ENCODE data around the gene RFNG. TPM values are rescaled to one million over a fixed set of nuclear protein-coding genes. Genes with fewer than 3 reads are reported as not detected.

Gene RFNG
- total RNA-seq, 8 experiments from 2014 or later: 19.3 to 38.6 (median 28.5) TPM

DNA sequence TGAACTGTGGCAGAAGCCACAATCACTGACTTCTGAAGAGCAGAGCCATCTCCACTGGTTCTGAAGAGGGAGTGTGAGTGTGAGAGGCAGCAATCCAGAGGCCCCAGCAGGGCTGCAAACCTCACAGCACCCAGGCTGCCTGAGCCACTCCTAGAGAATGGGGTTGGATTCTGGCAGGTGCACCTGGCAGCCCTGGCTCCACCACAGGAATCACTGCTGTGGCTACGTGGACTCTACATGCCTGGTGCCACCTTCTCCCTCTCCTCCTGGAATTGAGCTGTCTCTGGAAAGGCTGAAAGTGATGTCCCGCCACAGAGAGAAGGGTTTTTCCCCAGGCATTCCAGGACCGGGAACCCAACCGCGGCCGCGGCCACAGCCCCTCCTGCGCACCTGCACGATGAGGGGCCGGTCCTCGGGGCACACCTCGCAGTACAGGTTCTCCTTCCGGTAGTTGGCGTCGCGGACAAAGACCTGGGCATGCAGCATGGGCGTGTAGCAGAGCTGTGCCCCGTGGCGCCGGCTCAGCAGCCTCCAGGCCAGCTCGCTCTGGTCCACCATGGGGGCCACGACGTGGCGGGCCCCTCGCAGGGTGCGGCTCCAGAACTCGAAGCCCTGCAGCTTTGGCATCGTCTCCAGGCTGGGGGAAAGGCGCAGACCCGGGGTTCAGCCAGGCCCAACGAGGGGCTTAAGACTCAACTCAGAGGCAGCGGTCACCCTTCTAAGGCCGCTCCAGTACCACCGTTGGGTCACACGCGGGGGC lies 13.0 kb upstream of the RFNG start:
- Histone ChIP-seq H3K4me3 (peak overlapping the region; percentile 82 to 100 (median 88)), H3K4me1 (replicated peaks in 1 of 2) (peaks cover 12 to 13% of the 10 kb centered on the region in 2 donors), H3K27ac (peak overlapping the region in 1 of 2 donors; percentile 89)
- WGBS, 10 experiments: 20 to 80% (median 71%) methylated on average over 1 to 13 of the region's 36 CpGs; no CpG with 5 or more reads in 6 of the 10 experiments
- peak in 4 of 8 experiments; percentile 2 to 10 (median 5) for ATAC-seq (replicated peaks in 6 of 8)
- in situ Hi-C loops (cut with MboI; ENCODE audit: low pct_unique_long_range_greater_than_20kb in 2 of 9, low sequenced_read_pairs in 9 of 9, unreplicated experiment in 9 of 9): no loop called here

DNA sequence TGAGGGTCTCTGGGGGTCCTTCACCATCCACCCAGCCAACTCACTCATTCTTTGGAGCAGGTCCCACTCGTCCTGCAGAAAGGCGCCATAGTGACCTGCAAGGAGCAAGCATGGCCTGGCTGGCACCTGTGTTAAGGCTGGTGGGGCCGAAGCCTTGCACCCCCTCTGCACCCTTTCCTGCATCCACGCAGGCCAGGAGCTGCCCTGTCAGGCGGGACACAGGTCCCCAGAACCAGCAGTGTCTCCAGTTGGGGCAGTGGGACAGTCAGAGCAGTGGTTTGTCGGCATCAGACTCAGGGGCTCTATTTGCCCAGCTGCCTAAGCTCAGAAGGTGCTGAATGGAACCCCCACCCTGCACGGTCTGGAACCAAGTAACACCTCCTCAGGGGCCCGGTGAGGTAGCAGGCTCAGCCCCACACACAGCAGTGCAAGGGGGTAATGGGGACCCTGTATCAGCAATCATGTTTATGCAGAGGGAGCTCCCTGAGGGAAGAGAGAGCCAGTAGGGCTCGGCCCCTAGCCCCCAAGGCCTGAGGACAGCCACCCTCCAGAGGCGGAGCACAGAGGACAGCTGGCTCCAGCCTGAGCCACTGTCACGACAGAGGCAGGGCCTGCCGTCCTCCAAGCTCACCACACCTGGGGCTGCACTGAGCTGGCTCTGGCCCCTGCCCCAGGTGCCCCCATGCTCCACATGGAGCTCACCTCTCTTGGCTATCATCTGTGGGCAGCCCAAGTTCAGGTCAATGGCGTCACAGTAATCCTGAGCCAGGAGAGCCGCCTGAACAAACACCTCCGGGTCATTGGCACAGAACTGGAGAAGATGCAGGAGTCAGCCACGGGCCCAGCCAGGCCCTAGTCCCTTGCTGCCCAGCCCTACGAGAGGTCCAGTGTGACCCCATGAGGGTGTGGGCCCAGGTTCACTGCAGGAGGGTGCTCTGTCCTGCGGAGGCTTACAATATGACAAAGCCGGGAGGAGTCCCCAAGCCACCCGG lies 12.1 kb upstream of the RFNG start:
- no peak for ATAC-seq (replicated peaks in 6 of 8)
- H3K4me3 ChIP-seq: no peak overlapping the region

DNA sequence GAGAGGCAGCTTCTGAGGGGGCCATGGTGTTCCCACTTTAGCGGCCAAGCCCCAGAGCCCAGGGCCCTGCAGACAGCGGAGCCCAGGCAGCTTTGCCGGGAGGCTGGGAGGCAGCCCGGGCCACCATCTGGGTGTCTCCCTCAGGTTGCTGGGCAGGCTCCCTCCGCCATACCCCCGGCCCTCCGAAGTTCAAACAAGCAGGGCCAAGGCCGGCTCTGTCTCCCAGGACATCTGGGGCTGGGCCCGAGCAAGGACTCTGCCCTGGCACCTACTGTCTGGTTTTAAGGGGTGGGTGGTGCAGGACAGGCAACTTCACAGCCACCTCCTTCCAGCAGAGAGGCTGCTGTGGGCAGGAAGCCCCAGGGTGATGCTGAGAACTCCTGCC lies 11.4 kb upstream of the RFNG start:
- no peak overlapping the region for H3K4me3 ChIP-seq
- H3K27ac ChIP-seq: no peak overlapping the region
- WGBS, 10 experiments: 96% methylated on average over 5 of the region's 9 CpGs; no CpG with 5 or more reads in 9 of the 10 experiments
- H3K4me1 ChIP-seq (replicated peaks in 1 of 2): peaks cover 12 to 13% of the 10 kb centered on the region in 2 donors
- ATAC-seq (replicated peaks in 6 of 8): no peak
- in situ Hi-C loops (cut with MboI; ENCODE audit: low pct_unique_long_range_greater_than_20kb in 2 of 9, low sequenced_read_pairs in 9 of 9, unreplicated experiment in 9 of 9): no loop called here

More for the DNA sequence above, 12.1 kb upstream of the RFNG start:
- peaks cover 12 to 13% of the 10 kb centered on the region in 2 donors for H3K4me1 ChIP-seq (replicated peaks in 1 of 2)
- WGBS, 10 experiments: 60 to 100% (median 86%) methylated on average over 1 to 7 of the region's 20 CpGs; no CpG with 5 or more reads in 5 of the 10 experiments
- H3K27ac ChIP-seq: no peak overlapping the region
- in situ Hi-C loops (cut with MboI; ENCODE audit: low pct_unique_long_range_greater_than_20kb in 2 of 9, low sequenced_read_pairs in 9 of 9, unreplicated experiment in 9 of 9): no loop called here

DNA sequence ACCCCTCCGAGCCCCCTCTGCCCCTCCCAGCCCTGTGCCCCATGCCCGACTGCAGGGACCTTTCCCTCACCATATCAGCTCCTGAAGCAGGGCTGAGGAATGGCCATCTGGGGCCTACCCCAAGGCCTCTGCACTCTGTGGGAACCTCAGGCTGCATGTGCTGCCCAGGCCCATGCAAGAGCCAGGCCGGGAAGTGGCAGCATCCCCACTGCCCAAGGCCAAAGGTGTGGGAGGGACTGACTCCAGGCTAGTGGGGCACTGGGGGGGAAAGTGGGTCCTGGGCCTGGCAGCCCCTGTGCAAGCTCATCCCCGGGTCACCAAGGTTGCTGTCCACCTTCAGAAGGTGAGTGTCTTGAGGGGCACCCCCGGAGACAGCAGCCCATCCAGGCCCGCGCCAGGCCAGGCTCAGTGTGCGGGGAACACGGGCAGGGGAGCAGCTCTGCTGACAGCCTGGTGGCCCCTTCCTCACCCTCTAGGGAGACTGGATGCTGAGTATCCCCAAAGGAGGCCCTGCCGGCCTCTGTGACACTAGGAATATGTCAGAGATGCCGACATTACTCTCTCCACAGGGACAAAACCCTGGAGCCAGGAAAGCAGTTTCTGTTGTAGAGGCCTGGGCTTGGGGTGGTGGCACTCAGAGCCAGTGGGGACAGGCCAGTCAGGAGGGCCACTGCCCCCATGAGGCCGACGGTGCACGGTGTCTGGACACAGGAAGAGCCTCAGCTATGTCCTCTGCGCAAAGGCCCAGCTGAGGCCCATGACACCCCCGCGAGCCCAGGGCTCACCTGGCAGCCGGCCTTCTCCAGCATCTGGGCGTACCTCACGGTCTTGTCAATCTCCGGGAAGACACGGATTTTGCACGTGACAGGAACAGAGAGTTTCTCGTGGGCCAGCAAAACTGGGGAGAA lies 10.7 kb upstream of the RFNG start:
- ATAC-seq (replicated peaks in 6 of 8): no peak
- WGBS, 10 experiments: 67 to 100% (median 82%) methylated on average over 1 to 10 of the region's 24 CpGs; no CpG with 5 or more reads in 6 of the 10 experiments
- Histone ChIP-seq H3K4me3 (no peak overlapping the region), H3K27ac (no peak overlapping the region), H3K4me1 (replicated peaks in 1 of 2) (peaks cover 12 to 13% of the 10 kb centered on the region in 2 donors)
- in situ Hi-C loops (cut with MboI; ENCODE audit: low pct_unique_long_range_greater_than_20kb in 2 of 9, low sequenced_read_pairs in 9 of 9, unreplicated experiment in 9 of 9): no loop called here

DNA sequence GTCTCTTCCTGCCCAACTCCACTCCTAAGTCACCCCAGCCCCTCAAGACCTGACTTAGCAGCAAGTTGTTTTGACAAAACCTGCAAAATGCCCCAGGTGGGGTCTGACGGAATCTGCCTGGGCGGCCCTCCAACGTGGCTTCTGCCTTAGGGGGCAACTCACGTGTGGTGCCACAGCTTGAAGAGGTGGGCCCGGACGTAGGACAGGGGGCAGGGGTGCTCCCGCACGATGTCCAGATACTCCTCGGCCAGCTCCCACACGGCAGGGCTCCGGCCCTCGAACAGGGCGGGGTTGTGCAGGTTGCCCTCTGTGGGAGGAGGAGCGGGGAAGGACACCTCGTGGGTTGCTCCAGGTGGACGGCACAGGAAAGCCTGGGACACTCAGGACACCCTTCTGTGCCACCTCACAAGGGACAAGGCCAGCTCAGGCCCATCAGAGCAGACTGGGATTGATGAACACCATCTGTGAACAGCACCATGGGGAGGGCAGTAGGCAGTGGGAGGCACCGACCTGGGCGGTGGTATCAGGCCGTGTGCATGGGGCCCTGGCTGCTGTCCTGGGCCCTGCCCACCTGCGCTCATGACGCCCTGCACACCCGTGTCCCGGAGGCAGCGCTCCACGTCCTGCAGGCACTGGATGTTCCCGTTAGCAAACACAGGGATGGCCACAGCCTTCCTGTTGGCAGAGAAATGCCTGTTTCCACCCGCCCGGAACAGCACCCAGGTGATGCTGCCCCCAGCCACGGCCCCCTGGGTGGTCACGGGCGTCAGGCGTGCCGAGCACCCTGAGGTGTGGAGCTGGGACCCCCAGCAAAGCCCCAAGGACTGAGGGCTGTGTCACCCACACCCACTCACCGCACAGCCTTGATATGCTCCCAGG lies 9.7 kb upstream of the RFNG start:
- no peak overlapping the region for H3K4me3 ChIP-seq
- no peak for ATAC-seq (replicated peaks in 6 of 8)
- H3K27ac ChIP-seq: no peak overlapping the region
- peaks cover 11% of the 10 kb centered on the region in 2 donors for H3K4me1 ChIP-seq (replicated peaks in 1 of 2)
- 100% methylated on average over 2 of the region's 34 CpGs; no CpG with 5 or more reads in 9 of the 10 experiments for WGBS, 10 experiments
- in situ Hi-C loops (cut with MboI; ENCODE audit: low pct_unique_long_range_greater_than_20kb in 2 of 9, low sequenced_read_pairs in 9 of 9, unreplicated experiment in 9 of 9): no loop called here

DNA sequence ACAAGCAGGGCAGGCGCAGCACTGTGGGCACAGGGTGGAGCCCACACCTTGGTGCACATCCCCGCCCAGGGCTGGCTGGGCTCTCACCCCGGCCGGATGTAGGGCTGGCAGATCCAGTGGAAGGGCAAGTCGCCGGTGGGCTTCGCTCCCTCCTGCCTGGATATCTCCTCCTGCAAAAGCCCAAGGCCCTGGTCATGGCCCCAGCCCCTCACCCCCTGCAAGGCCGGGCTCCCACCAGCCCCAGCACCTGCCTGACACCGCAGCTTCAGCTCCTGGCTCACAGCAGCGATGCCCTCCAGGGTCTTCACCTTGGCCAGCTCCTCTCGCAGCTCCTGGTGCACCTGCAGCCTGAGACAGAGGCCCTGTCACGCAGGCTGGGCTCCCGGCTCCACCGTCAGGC lies 9.0 kb upstream of the RFNG start:
- in situ Hi-C loops (cut with MboI; ENCODE audit: low pct_unique_long_range_greater_than_20kb in 2 of 9, low sequenced_read_pairs in 9 of 9, unreplicated experiment in 9 of 9): no loop called here
- Histone ChIP-seq H3K27ac (no peak overlapping the region), H3K4me1 (replicated peaks in 1 of 2) (peaks cover 7% of the 10 kb centered on the region in 2 donors), H3K4me3 (no peak overlapping the region)
- 77 to 100% (median 100%) methylated on average over 1 to 4 of the region's 14 CpGs; no CpG with 5 or more reads in 7 of the 10 experiments for WGBS, 10 experiments
- ATAC-seq (replicated peaks in 6 of 8): no peak

DNA sequence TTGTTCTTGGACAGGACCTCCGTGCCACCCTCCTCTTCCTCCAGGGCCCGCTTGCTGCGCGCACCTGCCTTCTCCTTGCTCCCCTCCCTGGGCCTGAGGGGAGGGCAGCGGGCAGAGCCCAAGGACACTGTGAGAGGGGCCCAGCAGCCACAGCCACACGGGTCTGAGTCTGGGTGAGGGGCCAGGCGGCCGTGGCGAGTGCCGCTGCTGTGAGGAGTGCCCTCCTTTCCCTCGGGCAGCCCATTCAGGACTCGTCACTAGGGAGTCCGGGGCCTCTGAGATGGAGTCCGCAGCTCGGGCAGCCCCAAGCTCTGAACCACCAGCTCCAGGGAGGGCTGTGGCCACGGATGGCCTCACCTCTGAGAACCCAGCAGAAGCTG lies 8.4 kb upstream of the RFNG start:
- in situ Hi-C loops (cut with MboI; ENCODE audit: low pct_unique_long_range_greater_than_20kb in 2 of 9, low sequenced_read_pairs in 9 of 9, unreplicated experiment in 9 of 9): no loop called here
- Histone ChIP-seq H3K4me1 (replicated peaks in 1 of 2) (peaks cover 7% of the 10 kb centered on the region in 2 donors), H3K27ac (peak overlapping the region in 1 of 2 donors; percentile 49), H3K4me3 (no peak overlapping the region)
- no peak for ATAC-seq (replicated peaks in 6 of 8)
- WGBS, 10 experiments: 81 to 100% (median 91%) methylated on average over 1 to 12 of the region's 16 CpGs; no CpG with 5 or more reads in 7 of the 10 experiments

DNA sequence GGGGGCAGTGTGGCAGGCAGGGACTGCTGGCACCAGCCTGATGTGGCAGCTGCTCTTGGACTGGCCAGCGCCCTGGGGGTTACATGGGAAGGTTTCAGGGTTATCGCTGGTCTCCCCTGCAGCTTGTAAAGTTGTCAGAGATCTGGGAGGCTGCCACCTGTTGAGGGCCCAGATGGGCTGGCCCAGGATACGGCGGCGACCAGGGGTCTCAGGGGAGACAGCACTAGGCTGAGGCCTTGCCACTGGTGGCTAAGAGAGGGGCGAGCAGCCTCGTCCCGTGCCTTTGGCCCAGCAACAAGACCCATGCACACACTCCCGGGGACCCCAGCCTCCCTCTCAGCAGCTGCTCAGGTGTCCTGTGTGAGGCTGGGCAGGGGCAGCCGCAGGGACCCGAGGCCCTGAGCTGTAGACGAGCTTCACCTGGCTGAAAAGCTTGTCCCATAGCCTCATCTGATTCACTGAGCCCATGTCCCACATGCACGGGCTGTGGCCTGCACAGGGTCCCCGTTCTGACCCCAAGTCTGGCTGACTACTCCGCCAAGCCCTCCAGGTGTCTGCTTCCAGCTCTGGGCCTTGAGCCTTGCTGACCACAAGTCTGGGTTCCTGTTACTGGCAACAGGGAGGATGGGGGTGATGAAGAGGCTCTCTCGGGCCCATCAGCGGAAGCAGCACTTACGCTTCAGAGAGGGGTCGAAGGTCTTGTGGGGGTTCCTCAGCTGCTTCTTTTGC lies 7.8 kb upstream of the RFNG start:
- WGBS, 10 experiments: 70 to 100% (median 100%) methylated on average over 2 to 3 of the region's 19 CpGs; no CpG with 5 or more reads in 7 of the 10 experiments
- ATAC-seq (replicated peaks in 6 of 8): no peak
- H3K27ac ChIP-seq: no peak overlapping the region
- in situ Hi-C loops (cut with MboI; ENCODE audit: low pct_unique_long_range_greater_than_20kb in 2 of 9, low sequenced_read_pairs in 9 of 9, unreplicated experiment in 9 of 9): no loop called here
- H3K4me3 ChIP-seq: no peak overlapping the region
- peaks cover 2% of the 10 kb centered on the region in 2 donors for H3K4me1 ChIP-seq (replicated peaks in 1 of 2)

DNA sequence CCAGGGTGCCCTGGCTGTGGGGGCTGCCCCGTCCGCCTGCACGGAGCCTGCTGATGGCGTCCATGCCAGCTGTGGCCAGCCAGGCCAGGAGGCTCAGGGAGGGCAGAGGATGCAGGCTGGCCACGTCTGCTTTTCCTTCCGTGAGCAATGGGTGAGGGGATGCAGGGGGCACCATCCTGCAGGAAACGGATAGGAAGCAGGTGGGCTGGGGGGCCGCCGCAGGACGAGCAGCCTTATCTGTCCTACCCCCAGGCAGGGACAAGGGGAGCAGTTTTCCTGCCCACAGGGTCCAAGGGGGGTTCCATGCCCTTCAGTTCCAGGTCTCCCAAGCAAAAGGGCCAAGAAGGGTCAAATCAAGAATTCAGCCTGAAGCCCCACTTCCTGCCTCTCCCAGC lies 7.2 kb upstream of the RFNG start:
- Histone ChIP-seq H3K4me3 (no peak overlapping the region), H3K4me1 (replicated peaks in 1 of 2) (no peaks in the 10 kb centered on the region), H3K27ac (no peak overlapping the region)
- in situ Hi-C loops (cut with MboI; ENCODE audit: low pct_unique_long_range_greater_than_20kb in 2 of 9, low sequenced_read_pairs in 9 of 9, unreplicated experiment in 9 of 9): no loop called here
- no peak for ATAC-seq (replicated peaks in 6 of 8)
- 67 to 100% (median 94%) methylated on average over 3 of the region's 10 CpGs; no CpG with 5 or more reads in 7 of the 10 experiments for WGBS, 10 experiments

DNA sequence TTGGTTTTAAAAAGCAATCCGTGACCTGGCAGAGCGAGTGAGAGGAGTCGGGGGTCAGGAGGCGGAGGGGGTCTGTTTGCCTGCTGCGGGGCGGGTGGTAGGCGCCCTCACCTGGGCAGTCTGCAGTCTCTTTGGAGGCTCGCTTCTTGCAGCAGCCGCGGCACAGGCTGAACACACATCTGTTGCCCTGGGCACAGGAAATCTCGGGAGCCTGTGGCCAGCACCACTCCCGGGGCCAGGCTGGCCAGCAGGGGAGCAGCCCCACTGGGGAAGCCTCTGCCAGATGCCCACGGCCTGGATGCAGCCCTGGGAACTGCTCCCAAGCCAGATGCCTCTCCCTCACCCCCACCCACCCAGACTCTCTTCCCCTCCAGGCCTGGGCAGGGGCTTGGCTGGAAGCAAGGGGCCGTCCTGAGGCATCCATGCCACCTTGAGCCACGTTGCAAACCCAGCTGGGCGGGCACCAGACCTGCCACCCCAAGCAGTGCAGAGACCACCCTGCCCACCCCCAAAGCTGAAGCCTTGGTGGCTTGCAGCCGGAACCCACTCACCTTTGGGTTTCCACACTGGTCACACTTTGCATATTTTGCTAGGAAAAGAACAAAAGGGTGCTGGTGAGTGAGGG lies 6.7 kb upstream of the RFNG start:
- WGBS, 10 experiments: 60 to 100% (median 91%) methylated on average over 1 to 7 of the region's 17 CpGs; no CpG with 5 or more reads in 5 of the 10 experiments
- Histone ChIP-seq H3K4me1 (replicated peaks in 1 of 2) (no peaks in the 10 kb centered on the region), H3K27ac (no peak overlapping the region), H3K4me3 (no peak overlapping the region)
- in situ Hi-C loops (cut with MboI; ENCODE audit: low pct_unique_long_range_greater_than_20kb in 2 of 9, low sequenced_read_pairs in 9 of 9, unreplicated experiment in 9 of 9): no loop called here
- peak in 1 of 8 experiments; percentile 2 for ATAC-seq (replicated peaks in 6 of 8)

Measured in motor neuron (in vitro differentiated cells).